K562 (cell line): ENCODE results near the gene POLR3K. TPM values are rescaled to one million over a fixed set of nuclear protein-coding genes. Genes with fewer than 3 reads are reported as not detected.

ENCODE experiments used
- ATAC-seq: fragments of 200-7000 bp; cut with Tn5 transposase; 3 replicates; pipeline ENCODE4 v1.9.1; 2020; ENCODE audit warnings: moderate library complexity
- BruUV-seq: library from RNA; stranded (reverse); fragments of 400-500 nt; replicated peaks from 2 replicates; lab custom pipeline; 2021; lab: Mats Ljungman, UMichigan
- CTCF ChIA-PET: fragments of 300-600 bp; formaldehyde crosslinking; extraction: SDS; loops from one replicate; lab custom pipeline; 2021; ENCODE audit warnings: low intra/inter-chr PET ratio; lab: Yijun Ruan, JAX
- POLR2A ChIA-PET: fragments of 300-600, 350-650 bp; sonication (Branson Sonifier 250); formaldehyde crosslinking; extraction: SDS; loops from one replicate; lab custom pipeline; 2021; ENCODE audit warnings: antibody characterized with exemption, inconsistent platforms; lab: Yijun Ruan, JAX
- DNase-seq, 4 experiments: peaks; one replicate each; pipeline versions ENCODE4 v3.0.0 to v3.0.0-alpha.2; 2011 to 2018; ENCODE audit warnings: low spot score in 3 of 4, mixed read lengths in 3 of 4; ENCODE audit errors: extremely low read depth in 1 of 4
- FAIRE-seq: peaks from 2 replicates; lab custom pipeline; 2011; peaks lifted over from hg19 to GRCh38; lab: Jason Lieb, UNC
- H2AFZ ChIP-seq: 2 replicates; pipeline ENCODE4 v1.6.0; 2011; ENCODE audit warnings: low read depth, low read length, control low read depth, inconsistent platforms
- H3K27ac ChIP-seq: fragments of 200-600 bp; 3 replicates; pipeline ENCODE4 v1.8.0; 2011; ENCODE audit warnings: low read depth, mild to moderate bottlenecking, control low read depth, inconsistent platforms, low read length, moderate library complexity, mixed read lengths; ENCODE audit errors: extremely low read depth
- H3K27me3 ChIP-seq, 2 experiments: fragments of 300-600 bp in 1 of 2; 2 replicates in 1 of 2; 3 replicates in 1 of 2; pipeline versions ENCODE4 v1.6.0 to v1.8.0; 2011; ENCODE audit warnings: inconsistent platforms in 2 of 2, low read length in 2 of 2, mild to moderate bottlenecking in 1 of 2, mixed read lengths in 1 of 2, moderate library complexity in 1 of 2; ENCODE audit not compliant: control insufficient read depth in 2 of 2, insufficient read depth in 2 of 2
- H3K36me3 ChIP-seq: fragments of 300-600 bp; 3 replicates; pipeline ENCODE4 v1.8.0; 2011; ENCODE audit warnings: mild to moderate bottlenecking, low read length, inconsistent platforms; ENCODE audit not compliant: control insufficient read depth, insufficient read depth
- H3K4me1 ChIP-seq, 2 experiments: fragments of 200-600 bp in 1 of 2; replicated peaks in 1 of 2; 2 replicates in 1 of 2; 3 replicates in 1 of 2; pipeline versions ENCODE4 v1.5.1 to v1.8.0; 2011; ENCODE audit warnings: inconsistent platforms in 2 of 2, low read length in 2 of 2, mild to moderate bottlenecking in 1 of 2, mixed read lengths in 1 of 2, moderate library complexity in 1 of 2; ENCODE audit not compliant: control insufficient read depth in 2 of 2, insufficient read depth in 2 of 2
- H3K4me2 ChIP-seq: 2 replicates; pipeline ENCODE4 v1.6.1; 2011; ENCODE audit warnings: low read length, control low read depth, inconsistent platforms, mixed read lengths; ENCODE audit not compliant: insufficient read depth
- H3K4me3 ChIP-seq: fragments of 200-600 bp; sonication (generic), shearing (Covaris generic); 2 replicates; pipeline ENCODE4 v1.5.1; 2016; ENCODE audit warnings: control low read depth, inconsistent platforms
- H3K79me2 ChIP-seq: fragments of 200-600 bp; 3 replicates; pipeline ENCODE4 v1.8.0; 2011; ENCODE audit warnings: low read length, inconsistent platforms; ENCODE audit not compliant: control insufficient read depth, insufficient read depth
- H3K9ac ChIP-seq, 2 experiments: 2 replicates each; pipeline versions ENCODE4 v1.6.0 to v1.6.1; 2011; ENCODE audit warnings: low read depth in 2 of 2, low read length in 2 of 2, control low read depth in 1 of 2, inconsistent platforms in 1 of 2, mild to moderate bottlenecking in 1 of 2, mixed read lengths in 1 of 2; ENCODE audit not compliant: insufficient read depth in 1 of 2
- H3K9me1 ChIP-seq: one replicate; pipeline ENCODE4 v1.6.0; 2011; ENCODE audit warnings: inconsistent platforms, mild to moderate bottlenecking, low read length, moderate library complexity; ENCODE audit not compliant: control insufficient read depth, insufficient read depth
- H3K9me3 ChIP-seq: replicated peaks from 2 replicates; pipeline ENCODE4 v1.5.1; 2011; ENCODE audit warnings: low read depth, low read length, inconsistent platforms; ENCODE audit not compliant: control insufficient read depth, insufficient read depth
- H4K20me1 ChIP-seq: replicated peaks from 2 replicates; pipeline ENCODE4 v1.6.1; 2011; ENCODE audit warnings: low read length, inconsistent platforms, mixed read lengths; ENCODE audit not compliant: control insufficient read depth, insufficient read depth
- RBFOX2 ChIP-seq: fragments of 200-400 bp; formaldehyde crosslinking; IDR thresholded peaks from 2 replicates; pipeline ENCODE4 v1.6.1; 2017; ENCODE audit warnings: low read depth, mild to moderate bottlenecking, low read length, moderate library complexity
- TCF7 ChIP-seq: sonication (generic); IDR thresholded peaks from 2 replicates; pipeline ENCODE4 v1.6.1; 2016; ENCODE audit warnings: antibody characterized with exemption, borderline replicate concordance
- ZNF398 ChIP-seq: fragments of 250-450 bp; sonication (Bioruptor Pico); IDR thresholded peaks from 2 replicates; pipeline ENCODE4 v1.8.0; 2021; ENCODE audit warnings: moderate library complexity, mild to moderate bottlenecking, inconsistent platforms
- ZNF699 ChIP-seq: fragments of 250-450 bp; sonication (Bioruptor Pico); IDR thresholded peaks from 2 replicates; pipeline ENCODE4 v1.8.0; 2021; ENCODE audit warnings: mild to moderate bottlenecking, moderate library complexity; ENCODE audit not compliant: insufficient replicate concordance
- WGBS: fragments of 100-300 bp; shearing (Covaris generic); methylation state at CpG from one replicate; pipeline ENCODE4 v1.1.6; 2016; ENCODE audit warnings: low coverage, mixed read lengths; ENCODE audit not compliant: insufficient coverage; ENCODE audit errors: missing lambda C conversion rate; 5-methylcytosine and 5-hydroxymethylcytosine counted together
- in situ Hi-C: fragments of 300-500 bp; cut with MboI; formaldehyde crosslinking; loops from 4 replicates; pipeline ENCODE4 v1.15.0; 2018; ENCODE audit warnings: inconsistent platforms, mixed read lengths
- intact Hi-C: fragments of 100-400 bp; cut with micrococcal nuclease; formaldehyde crosslinking; loops from 2 replicates; pipeline ENCODE4 v1.14.2; 2022
- polyA plus RNA-seq, 8 experiments: library from polyadenylated mRNA; depleted of rRNA in 4 of 8; stranded (reverse) in 5 of 8; unstranded in 3 of 8; fragments of >200 nt; fragmentation: Nextera tagmentation in 2 of 8; fragmentation: Illumina TruSeq in 1 of 8; extraction: Ambion mirVana in 2 of 8; extraction: Trizol in 1 of 8; gene quantifications; 2 replicates each; pipeline versions ENCODE4 v1.2.1 to v1.2.3, GENCODE V29; 2011 to 2014; ENCODE audit warnings: inconsistent platforms in 1 of 8, missing spikeins in 1 of 8
- total RNA-seq, 7 experiments: library from RNA; depleted of rRNA in 6 of 7; stranded (reverse); fragments of >200 nt in 6 of 7; fragmentation: Illumina TruSeq in 2 of 7; extraction: Trizol in 2 of 7; gene quantifications; 2 replicates each; pipeline versions ENCODE4 v1.2.1 to v1.2.3, GENCODE V29; 2011 to 2021; ENCODE audit warnings: low replicate concordance in 1 of 7

The POLR3K gene
- total and polyA plus RNA-seq, 9 of the 15 experiments (the other 6 are each of a cell fraction or from before 2014, with no cell fraction given), result 42.1 to 315 (median 86.7) TPM

GRCh38 chr16:55571-56136 is 2.2 kb upstream of the POLR3K start:
- Histone ChIP-seq H4K20me1 (no peaks in the 10 kb centered on the region; the same call in none of the 2 replicates), H3K27ac (no peak overlapping the region; the same call in 2 of the 3 replicates), H3K36me3 (peaks cover 54% of the 10 kb centered on the region), H3K4me2 (peak overlapping the region; percentile 73; the same call in 1 of the 2 replicates), H3K9me1 (peaks cover 2% of the 10 kb centered on the region), H3K9me3 (no peaks in the 10 kb centered on the region), H3K4me3 (no peak overlapping the region), H3K79me2 (peaks cover 52% of the 10 kb centered on the region), H2AFZ (no peak overlapping the region), H3K27me3 (no peaks in the 10 kb centered on the region), H3K4me1 (peaks cover 12 to 21% of the 10 kb centered on the region in 2 experiments; a peak in 3 of 5 replicates), H3K9ac (peak overlapping the region in 1 of 2 experiments; percentile 62; a peak in 1 of 4 replicates)
- ChIA-PET POLR2A (interaction anchor here (0.7 to 1.4 kb wide), 3 partner anchors 14 to 331 kb away, joined by 3 read pairs; no protein-coding TSS in a partner anchor), CTCF (no interaction called here)
- 0 out of 2 replicates have a peak, but pooled peaks have one; percentile 16 for TF ChIP-seq RBFOX2
- TF ChIP-seq ZNF699 (CRISPR knock-in tag), result no peak
- no TSS peak for BruUV-seq
- ATAC-seq (no peak), DNase-seq (no peak), FAIRE-seq (no peak)
- intact Hi-C loops, result no loop called here
- 91% methylated on average over 11 of the region's 11 CpGs for WGBS
- in situ Hi-C loops, result no loop called here

GRCh38 chr16:54237-54581 is 801 bp upstream of the POLR3K start:
- Histone ChIP-seq H3K4me2 (peak overlapping the region; percentile 73), H3K4me3 (peak overlapping the region; percentile 92), H3K27ac (peak overlapping the region; percentile 80), H3K9me3 (no peaks in the 10 kb centered on the region), H3K36me3 (peaks cover 66% of the 10 kb centered on the region), H3K4me1 (peaks cover 12 to 17% of the 10 kb centered on the region in 2 experiments; a peak in 3 of 5 replicates), H3K9me1 (peaks cover 2% of the 10 kb centered on the region), H3K27me3 (no peaks in the 10 kb centered on the region), H2AFZ (0 out of 2 replicates have a peak overlapping the region, but pooled peaks have one; percentile 85), H3K9ac (peak overlapping the region; percentile 85 to 98), H3K79me2 (peaks cover 66% of the 10 kb centered on the region), H4K20me1 (no peaks in the 10 kb centered on the region; the same call in none of the 2 replicates)
- intact Hi-C loops, result no loop called here
- BruUV-seq, result TSS peak; percentile 61
- POLR2A ChIA-PET, result interaction anchor here (1.2 to 2.1 kb wide), 5 partner anchors 11 to 21 kb away, joined by 3 to 9 read pairs (median 6); partner anchors contain the start of gene RHBDF1
- in situ Hi-C loops, result no loop called here
- 0% methylated on average over 11 of the region's 12 CpGs for WGBS
- DNase-seq (no peak), FAIRE-seq (no peak), ATAC-seq (no peak)
- CTCF ChIA-PET, result no interaction called here
- TF ChIP-seq TCF7 (no peak), ZNF398 (CRISPR knock-in tag) (no peak)
